GM23338 (cell line): ENCODE results near the gene MSH3. TPM values are rescaled to one million over a fixed set of nuclear protein-coding genes. Genes with fewer than 3 reads are reported as not detected.

Source experiments
- ATAC-seq: fragments of 200-7000 bp; cut with Tn5 transposase; 3 replicates; pipeline ENCODE4 v1.9.1; 2020
- DNase-seq: peaks from one replicate; pipeline ENCODE4 v3.0.0-alpha.2; 2015; ENCODE audit warnings: low spot score
- H2AFZ ChIP-seq: fragments of 200-600 bp; sonication (generic); 2 replicates; pipeline ENCODE4 v1.8.0; 2016; ENCODE audit warnings: antibody characterized with exemption, mild to moderate bottlenecking, moderate library complexity
- H3F3A ChIP-seq: fragments of 200-600 bp; sonication (generic); replicated peaks from 2 replicates; pipeline ENCODE4 v1.8.0; 2017; ENCODE audit warnings: antibody characterized with exemption, mixed run types, low read depth
- H3K27ac ChIP-seq: fragments of 200-600 bp; sonication (generic); 2 replicates; pipeline ENCODE4 v1.6.1; 2016; ENCODE audit warnings: low read depth
- H3K27me3 ChIP-seq: fragments of 200-600 bp; sonication (generic); 2 replicates; pipeline ENCODE4 v1.8.0; 2016; ENCODE audit warnings: mild to moderate bottlenecking, mixed run types, moderate library complexity; ENCODE audit not compliant: insufficient read depth
- H3K36me3 ChIP-seq: fragments of 200-600 bp; sonication (generic); 2 replicates; pipeline ENCODE4 v1.8.0; 2016; ENCODE audit warnings: mild to moderate bottlenecking; ENCODE audit not compliant: insufficient read depth
- H3K4me1 ChIP-seq: fragments of 200-600 bp; sonication (generic); 2 replicates; pipeline ENCODE4 v1.8.0; 2016; ENCODE audit warnings: mild to moderate bottlenecking, moderate library complexity; ENCODE audit not compliant: insufficient read depth
- H3K4me2 ChIP-seq: fragments of 200-600 bp; sonication (generic); 2 replicates; pipeline ENCODE4 v1.7.1; 2017; ENCODE audit warnings: mixed run types
- H3K4me3 ChIP-seq: fragments of 200-600 bp; sonication (generic); 2 replicates; pipeline ENCODE4 v1.6.1; 2016; ENCODE audit warnings: mixed run types
- H3K79me2 ChIP-seq: fragments of 200-600 bp; sonication (generic); replicated peaks from 2 replicates; pipeline ENCODE4 v1.8.0; 2017; ENCODE audit warnings: mild to moderate bottlenecking; ENCODE audit not compliant: insufficient read depth
- H3K9me2 ChIP-seq: fragments of 200-600 bp; sonication (generic); 2 replicates; pipeline ENCODE4 v1.8.0; 2017; ENCODE audit not compliant: insufficient read depth
- H4K20me1 ChIP-seq: fragments of 200-600 bp; sonication (generic); replicated peaks from 2 replicates; pipeline ENCODE4 v1.8.0; 2017; ENCODE audit warnings: mild to moderate bottlenecking; ENCODE audit not compliant: insufficient read depth
- H3K27ac Mint-ChIP-seq: 2 replicates; pipeline ENCODE4 v1.8.0; 2020; ENCODE audit warnings: inconsistent platforms, mild to moderate bottlenecking, moderate library complexity, mixed read lengths
- H3K27me3 Mint-ChIP-seq: 3 replicates; pipeline ENCODE4 v1.8.0; 2022; ENCODE audit warnings: low read depth, mild to moderate bottlenecking, moderate library complexity, mixed read lengths, inconsistent platforms; ENCODE audit not compliant: insufficient read depth, poor library complexity
- H3K36me3 Mint-ChIP-seq: 3 replicates; pipeline ENCODE4 v1.8.0; 2021; ENCODE audit warnings: low read depth, mild to moderate bottlenecking, inconsistent platforms, moderate library complexity, mixed read lengths
- H3K4me1 Mint-ChIP-seq: 3 replicates; pipeline ENCODE4 v1.8.0; 2020; ENCODE audit warnings: mild to moderate bottlenecking, inconsistent platforms, mixed read lengths
- H3K4me3 Mint-ChIP-seq: 3 replicates; pipeline ENCODE4 v1.8.0; 2021; ENCODE audit warnings: moderate library complexity, mild to moderate bottlenecking, inconsistent platforms, mixed read lengths
- H3K9me3 Mint-ChIP-seq: 3 replicates; pipeline ENCODE4 v1.8.0; 2020; ENCODE audit warnings: moderate library complexity, mild to moderate bottlenecking, inconsistent platforms, mixed read lengths
- EZH2 ChIP-seq: fragments of 200-600 bp; sonication (generic); IDR thresholded peaks from one replicate; pipeline ENCODE4 v1.8.0; 2017; ENCODE audit warnings: antibody characterized with exemption, mild to moderate bottlenecking, low read depth; ENCODE audit not compliant: unreplicated experiment
- EZH2phosphoT487 ChIP-seq: fragments of 200-600 bp; sonication (generic); IDR thresholded peaks from one replicate; pipeline ENCODE4 v1.8.1; 2018; ENCODE audit warnings: antibody characterized with exemption; ENCODE audit not compliant: unreplicated experiment
- JUNB ChIP-seq: IDR thresholded peaks from one replicate; pipeline ENCODE4 v1.6.1; 2016; ENCODE audit warnings: antibody characterized with exemption; ENCODE audit not compliant: unreplicated experiment
- NANOG ChIP-seq: IDR thresholded peaks from 2 replicates; pipeline ENCODE4 v1.6.1; 2016; ENCODE audit warnings: antibody characterized with exemption, borderline replicate concordance
- POLR2AphosphoS5 ChIP-seq: IDR thresholded peaks from 2 replicates; pipeline ENCODE4 v1.6.1; 2016; ENCODE audit warnings: antibody characterized with exemption, low read depth
- STAT1 ChIP-seq: IDR thresholded peaks from one replicate; pipeline ENCODE4 v1.6.1; 2016; ENCODE audit warnings: antibody characterized with exemption; ENCODE audit not compliant: unreplicated experiment
- ZNF114 ChIP-seq: fragments of 250-450 bp; sonication (Bioruptor Pico); IDR thresholded peaks from 2 replicates; pipeline ENCODE4 v1.5.0; 2020; ENCODE audit warnings: mild to moderate bottlenecking, moderate library complexity
- ZNF331 ChIP-seq: fragments of 250-450 bp; sonication (Bioruptor Pico); IDR thresholded peaks from 2 replicates; pipeline ENCODE4 v1.5.0; 2020; ENCODE audit warnings: low read depth, mild to moderate bottlenecking, moderate library complexity
- ZNF462 ChIP-seq: fragments of 250-450 bp; sonication (Bioruptor Pico); IDR thresholded peaks from 2 replicates; pipeline ENCODE4 v1.5.0; 2020; ENCODE audit warnings: mild to moderate bottlenecking, moderate library complexity
- polyA plus RNA-seq: library from polyadenylated mRNA; unstranded; fragments of >200 nt; fragmentation: Nextera tagmentation; extraction: Ambion mirVana; gene quantifications from 2 replicates; pipeline ENCODE4 v1.2.1, GENCODE V29; 2016
- total RNA-seq: library from RNA; depleted of rRNA; stranded (reverse); fragments of >200 nt; shearing (Covaris generic); gene quantifications from 2 replicates; pipeline ENCODE4 v1.2.3, GENCODE V29; 2014
- TF ChIP-seq, protein P1 (sequence below), 2 experiments: fragments of 200-600 bp in 1 of 2; sonication (generic) in 1 of 2; conservative IDR thresholded peaks; 2 replicates each; pipeline versions ENCODE4 v1.5.1 to v1.6.1; 2016 to 2017; ENCODE audit warnings: antibody characterized with exemption in 2 of 2, low read depth in 2 of 2, mild to moderate bottlenecking in 2 of 2, moderate library complexity in 1 of 2
- TF ChIP-seq, protein P2 (sequence below): IDR thresholded peaks from one replicate; pipeline ENCODE4 v1.6.1; 2018; ENCODE audit warnings: antibody characterized with exemption; ENCODE audit not compliant: unreplicated experiment

MSH3 gene
- total and polyA plus RNA-seq, 2 experiments from 2014 or later = 13.3 to 16.6 TPM

- TF ChIP-seq, protein P1, sequence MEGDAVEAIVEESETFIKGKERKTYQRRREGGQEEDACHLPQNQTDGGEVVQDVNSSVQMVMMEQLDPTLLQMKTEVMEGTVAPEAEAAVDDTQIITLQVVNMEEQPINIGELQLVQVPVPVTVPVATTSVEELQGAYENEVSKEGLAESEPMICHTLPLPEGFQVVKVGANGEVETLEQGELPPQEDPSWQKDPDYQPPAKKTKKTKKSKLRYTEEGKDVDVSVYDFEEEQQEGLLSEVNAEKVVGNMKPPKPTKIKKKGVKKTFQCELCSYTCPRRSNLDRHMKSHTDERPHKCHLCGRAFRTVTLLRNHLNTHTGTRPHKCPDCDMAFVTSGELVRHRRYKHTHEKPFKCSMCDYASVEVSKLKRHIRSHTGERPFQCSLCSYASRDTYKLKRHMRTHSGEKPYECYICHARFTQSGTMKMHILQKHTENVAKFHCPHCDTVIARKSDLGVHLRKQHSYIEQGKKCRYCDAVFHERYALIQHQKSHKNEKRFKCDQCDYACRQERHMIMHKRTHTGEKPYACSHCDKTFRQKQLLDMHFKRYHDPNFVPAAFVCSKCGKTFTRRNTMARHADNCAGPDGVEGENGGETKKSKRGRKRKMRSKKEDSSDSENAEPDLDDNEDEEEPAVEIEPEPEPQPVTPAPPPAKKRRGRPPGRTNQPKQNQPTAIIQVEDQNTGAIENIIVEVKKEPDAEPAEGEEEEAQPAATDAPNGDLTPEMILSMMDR (conservative IDR thresholded peaks at IDR 0.05; ENCODE audit: low read depth in 2 of 2) = no peak
- TF ChIP-seq ZNF114 (CRISPR knock-in tag) (no peak), STAT1 (no peak), NANOG (no peak), ZNF331 (no peak), JUNB (no peak), EZH2 (no peak), POLR2AphosphoS5 (no peak)
- TF ChIP-seq, protein P2, sequence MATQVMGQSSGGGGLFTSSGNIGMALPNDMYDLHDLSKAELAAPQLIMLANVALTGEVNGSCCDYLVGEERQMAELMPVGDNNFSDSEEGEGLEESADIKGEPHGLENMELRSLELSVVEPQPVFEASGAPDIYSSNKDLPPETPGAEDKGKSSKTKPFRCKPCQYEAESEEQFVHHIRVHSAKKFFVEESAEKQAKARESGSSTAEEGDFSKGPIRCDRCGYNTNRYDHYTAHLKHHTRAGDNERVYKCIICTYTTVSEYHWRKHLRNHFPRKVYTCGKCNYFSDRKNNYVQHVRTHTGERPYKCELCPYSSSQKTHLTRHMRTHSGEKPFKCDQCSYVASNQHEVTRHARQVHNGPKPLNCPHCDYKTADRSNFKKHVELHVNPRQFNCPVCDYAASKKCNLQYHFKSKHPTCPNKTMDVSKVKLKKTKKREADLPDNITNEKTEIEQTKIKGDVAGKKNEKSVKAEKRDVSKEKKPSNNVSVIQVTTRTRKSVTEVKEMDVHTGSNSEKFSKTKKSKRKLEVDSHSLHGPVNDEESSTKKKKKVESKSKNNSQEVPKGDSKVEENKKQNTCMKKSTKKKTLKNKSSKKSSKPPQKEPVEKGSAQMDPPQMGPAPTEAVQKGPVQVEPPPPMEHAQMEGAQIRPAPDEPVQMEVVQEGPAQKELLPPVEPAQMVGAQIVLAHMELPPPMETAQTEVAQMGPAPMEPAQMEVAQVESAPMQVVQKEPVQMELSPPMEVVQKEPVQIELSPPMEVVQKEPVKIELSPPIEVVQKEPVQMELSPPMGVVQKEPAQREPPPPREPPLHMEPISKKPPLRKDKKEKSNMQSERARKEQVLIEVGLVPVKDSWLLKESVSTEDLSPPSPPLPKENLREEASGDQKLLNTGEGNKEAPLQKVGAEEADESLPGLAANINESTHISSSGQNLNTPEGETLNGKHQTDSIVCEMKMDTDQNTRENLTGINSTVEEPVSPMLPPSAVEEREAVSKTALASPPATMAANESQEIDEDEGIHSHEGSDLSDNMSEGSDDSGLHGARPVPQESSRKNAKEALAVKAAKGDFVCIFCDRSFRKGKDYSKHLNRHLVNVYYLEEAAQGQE = no peak
These were observed 65.7 kb downstream of the MSH3 start (continued) for GRCh38 chr5:80720181-80720580.

DNA sequence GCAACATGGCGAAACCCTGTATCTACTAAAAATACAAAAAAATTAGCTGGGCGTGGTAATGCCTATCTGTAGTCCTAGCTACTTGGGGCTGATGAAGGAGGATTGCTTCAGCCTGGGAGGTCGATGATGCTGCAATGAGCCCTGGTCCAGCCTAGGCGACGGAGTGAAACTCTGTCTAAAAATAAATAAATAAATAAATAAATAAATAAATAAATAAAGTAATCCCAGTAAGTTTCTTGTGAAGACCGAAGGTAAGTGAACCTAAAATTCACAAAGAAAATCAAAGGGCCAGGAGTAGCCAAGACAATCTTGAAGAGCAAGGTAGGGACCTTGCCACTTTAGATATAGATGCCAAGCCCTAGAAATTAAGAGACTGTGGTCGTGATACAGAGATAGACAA, 68.5 kb downstream of the MSH3 start:
- DNase-seq (no peak), ATAC-seq (no peak)
- Histone ChIP-seq H3K79me2 (no peaks in the 10 kb centered on the region), H3K36me3 (no peaks in the 10 kb centered on the region), H3K27me3 (no peaks in the 10 kb centered on the region), H2AFZ (no peak overlapping the region), H3K4me1 (no peaks in the 10 kb centered on the region), H4K20me1 (no peaks in the 10 kb centered on the region), H3K4me3 (no peak overlapping the region), H3F3A (no peaks in the 10 kb centered on the region), H3K27ac (no peak overlapping the region), H3K9me2 (no peaks in the 10 kb centered on the region), H3K4me2 (no peak overlapping the region)
- peaks cover 51% of the 10 kb centered on the region for H3K36me3 Mint-ChIP-seq
- no peak overlapping the region for H3K4me3 Mint-ChIP-seq
- H3K27ac Mint-ChIP-seq = no peak overlapping the region
- peaks cover 14% of the 10 kb centered on the region; the same call in 2 of the 3 replicates for H3K9me3 Mint-ChIP-seq
- H3K4me1 Mint-ChIP-seq = no peaks in the 10 kb centered on the region; the same call in 2 of the 3 replicates
- H3K27me3 Mint-ChIP-seq = peaks cover 3% of the 10 kb centered on the region
- TF ChIP-seq JUNB (no peak), STAT1 (no peak), ZNF114 (CRISPR knock-in tag) (no peak), ZNF462 (CRISPR knock-in tag) (no peak), EZH2phosphoT487 (no peak), EZH2 (no peak)
- TF ChIP-seq, protein P1 (conservative IDR thresholded peaks at IDR 0.05; ENCODE audit: low read depth in 2 of 2) = no peak
